Measurements from ENCODE around the gene SCLY.

SCLY gene

GRCh38 chr2:238100821-238101771, 40.3 kb downstream of the SCLY start:
- H3K27ac ChIP-seq: no peak overlapping the region
- TF ChIP-seq, protein P1, sequence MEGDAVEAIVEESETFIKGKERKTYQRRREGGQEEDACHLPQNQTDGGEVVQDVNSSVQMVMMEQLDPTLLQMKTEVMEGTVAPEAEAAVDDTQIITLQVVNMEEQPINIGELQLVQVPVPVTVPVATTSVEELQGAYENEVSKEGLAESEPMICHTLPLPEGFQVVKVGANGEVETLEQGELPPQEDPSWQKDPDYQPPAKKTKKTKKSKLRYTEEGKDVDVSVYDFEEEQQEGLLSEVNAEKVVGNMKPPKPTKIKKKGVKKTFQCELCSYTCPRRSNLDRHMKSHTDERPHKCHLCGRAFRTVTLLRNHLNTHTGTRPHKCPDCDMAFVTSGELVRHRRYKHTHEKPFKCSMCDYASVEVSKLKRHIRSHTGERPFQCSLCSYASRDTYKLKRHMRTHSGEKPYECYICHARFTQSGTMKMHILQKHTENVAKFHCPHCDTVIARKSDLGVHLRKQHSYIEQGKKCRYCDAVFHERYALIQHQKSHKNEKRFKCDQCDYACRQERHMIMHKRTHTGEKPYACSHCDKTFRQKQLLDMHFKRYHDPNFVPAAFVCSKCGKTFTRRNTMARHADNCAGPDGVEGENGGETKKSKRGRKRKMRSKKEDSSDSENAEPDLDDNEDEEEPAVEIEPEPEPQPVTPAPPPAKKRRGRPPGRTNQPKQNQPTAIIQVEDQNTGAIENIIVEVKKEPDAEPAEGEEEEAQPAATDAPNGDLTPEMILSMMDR (conservative IDR thresholded peaks at IDR 0.05): no peak

DNA sequence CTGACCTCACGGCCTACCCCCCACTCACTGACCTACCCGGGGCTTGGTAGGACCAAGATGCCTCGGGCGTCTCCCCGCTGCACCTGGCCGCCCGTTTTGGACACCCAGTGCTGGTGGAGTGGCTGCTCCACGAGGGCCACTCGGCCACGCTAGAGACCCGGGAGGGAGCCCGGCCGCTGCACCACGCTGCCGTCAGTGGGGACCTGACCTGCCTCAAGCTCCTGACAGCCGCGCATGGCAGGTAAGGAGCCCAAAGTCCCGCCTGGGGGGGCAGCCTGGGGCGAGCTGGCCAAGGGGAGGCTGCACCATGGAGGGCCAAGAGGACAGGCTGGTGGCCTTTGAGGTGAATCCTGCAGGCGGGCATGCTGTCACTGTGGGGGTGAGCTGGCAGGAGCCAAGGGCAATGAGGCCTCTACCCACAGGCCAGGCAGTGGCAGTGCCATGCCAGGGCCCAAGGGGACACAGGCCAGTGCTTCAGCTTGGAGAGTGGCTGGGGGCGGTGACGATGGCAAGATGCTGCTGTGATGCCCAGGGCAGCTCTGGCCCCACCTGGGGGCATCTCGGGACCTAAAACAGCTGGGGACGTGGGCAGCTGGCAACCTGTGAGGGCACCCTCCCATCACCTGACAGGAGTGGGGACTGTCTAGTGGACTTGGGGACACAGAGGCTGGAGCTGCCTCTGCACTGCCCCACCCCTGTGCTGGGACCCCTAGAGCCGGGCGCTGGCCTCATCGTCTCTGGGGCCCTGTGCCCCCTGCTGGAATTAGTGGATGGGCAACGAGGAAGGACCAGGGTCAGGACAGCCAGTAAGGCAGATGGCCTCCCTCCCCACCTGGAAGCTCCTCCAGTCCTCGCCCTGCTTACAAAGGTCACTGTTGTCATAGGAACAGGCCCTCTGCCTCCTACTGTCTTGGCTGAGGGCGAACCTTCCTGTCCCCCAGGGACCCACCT, 41.4 kb downstream of the SCLY start:
- TF ChIP-seq, protein P1 (conservative IDR thresholded peaks at IDR 0.05): no peak
- no peak overlapping the region for H3K27ac ChIP-seq

DNA sequence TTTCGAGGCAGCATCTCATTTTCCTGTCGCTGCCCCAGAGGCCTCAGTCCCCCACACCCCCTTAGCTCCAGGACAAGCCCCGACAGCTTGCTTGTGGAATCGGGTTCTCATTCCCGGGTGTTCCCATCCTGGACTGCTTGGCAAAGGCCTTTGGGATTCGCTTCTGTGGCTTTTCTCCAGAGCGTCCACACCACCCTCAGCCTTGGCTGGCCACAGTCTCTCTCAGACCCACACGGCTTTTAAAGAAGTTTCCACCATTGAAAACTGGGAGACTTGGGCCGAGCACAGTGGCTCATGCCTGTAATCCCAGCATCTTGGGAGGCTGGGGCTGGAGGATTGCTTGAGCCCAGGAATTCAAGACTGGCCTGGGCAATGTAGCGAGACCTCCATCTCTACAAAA, 42.1 kb downstream of the SCLY start:
- TF ChIP-seq, protein P1 (conservative IDR thresholded peaks at IDR 0.05): no peak
- H3K27ac ChIP-seq: no peak overlapping the region

- no peak overlapping the region for H3K27ac ChIP-seq
- TF ChIP-seq, protein P1 (conservative IDR thresholded peaks at IDR 0.05): no peak
Observed at GRCh38 chr2:238103465-238104225, 42.8 kb downstream of the SCLY start.

DNA sequence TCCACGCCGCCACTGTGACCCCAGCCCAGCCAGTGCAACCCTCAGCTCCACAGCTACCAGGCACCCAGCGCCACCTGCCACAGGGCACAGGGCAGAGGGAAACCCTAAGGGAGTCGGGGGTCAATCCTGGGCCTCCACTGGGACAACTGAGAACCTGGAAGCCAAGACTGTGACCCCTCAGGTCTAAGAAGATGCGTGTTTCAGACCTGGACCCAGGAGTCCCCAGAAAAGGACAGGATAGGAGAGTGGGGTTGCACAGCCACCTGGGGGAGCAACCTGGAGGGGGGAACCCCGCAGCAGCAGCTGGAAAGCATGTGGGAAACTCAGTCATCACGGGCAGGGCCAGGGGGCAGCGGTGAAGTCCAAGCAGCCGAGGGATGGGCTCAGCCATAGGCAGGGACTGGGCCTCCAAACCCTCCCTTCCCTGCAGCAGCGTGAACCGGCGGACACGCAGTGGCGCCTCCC, 43.5 kb downstream of the SCLY start:
- no peak overlapping the region for H3K27ac ChIP-seq
- TF ChIP-seq, protein P1 (conservative IDR thresholded peaks at IDR 0.05): no peak

DNA sequence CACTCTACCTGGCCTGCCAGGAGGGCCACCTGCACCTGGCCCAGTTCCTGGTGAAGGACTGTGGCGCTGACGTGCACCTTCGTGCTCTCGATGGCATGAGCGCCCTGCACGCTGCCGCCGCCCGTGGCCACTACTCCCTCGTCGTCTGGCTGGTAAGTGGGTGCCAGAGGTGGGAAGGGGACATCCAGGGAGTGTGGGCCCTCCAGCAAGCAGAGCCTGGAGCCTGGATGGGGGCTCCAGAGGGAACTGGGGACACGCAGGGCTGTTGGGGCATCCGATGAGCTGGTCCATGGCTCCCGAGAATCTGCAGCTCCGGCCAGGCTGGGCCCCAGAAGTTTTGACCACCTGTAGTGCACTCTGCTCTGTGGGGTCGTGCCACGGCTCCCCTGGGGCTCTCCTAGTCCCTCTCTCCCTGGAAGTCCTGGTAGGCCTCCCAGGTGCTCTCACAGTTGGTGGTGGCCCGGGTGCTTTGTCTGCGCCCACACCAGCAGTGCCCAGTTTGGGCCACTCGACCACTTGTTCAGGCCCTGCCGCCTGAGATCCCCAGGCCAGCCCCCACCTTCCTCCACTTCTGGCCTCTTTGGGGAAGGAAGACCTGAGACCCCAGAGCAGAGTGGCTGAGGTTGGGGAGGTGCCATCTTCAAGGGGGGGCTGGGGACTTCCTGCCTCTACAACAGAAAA, 44.0 kb downstream of the SCLY start:
- TF ChIP-seq, protein P1 (conservative IDR thresholded peaks at IDR 0.05): no peak
- H3K27ac ChIP-seq: no peak overlapping the region
